GM21447 (cell line): ENCODE data around the gene MRPL41.
"Not testable (repeated sequence)": the region's sequence is repeated elsewhere in the genome, so short reads cannot be mapped to it uniquely, and the experiment has no call there.

Experiments used
- ATAC-seq: cut with Tn5 transposase; IDR thresholded peaks from one replicate; pipeline ENCODE4 v1.9.1; 2021; ENCODE audit not compliant: unreplicated experiment

The MRPL41 gene

DNA sequence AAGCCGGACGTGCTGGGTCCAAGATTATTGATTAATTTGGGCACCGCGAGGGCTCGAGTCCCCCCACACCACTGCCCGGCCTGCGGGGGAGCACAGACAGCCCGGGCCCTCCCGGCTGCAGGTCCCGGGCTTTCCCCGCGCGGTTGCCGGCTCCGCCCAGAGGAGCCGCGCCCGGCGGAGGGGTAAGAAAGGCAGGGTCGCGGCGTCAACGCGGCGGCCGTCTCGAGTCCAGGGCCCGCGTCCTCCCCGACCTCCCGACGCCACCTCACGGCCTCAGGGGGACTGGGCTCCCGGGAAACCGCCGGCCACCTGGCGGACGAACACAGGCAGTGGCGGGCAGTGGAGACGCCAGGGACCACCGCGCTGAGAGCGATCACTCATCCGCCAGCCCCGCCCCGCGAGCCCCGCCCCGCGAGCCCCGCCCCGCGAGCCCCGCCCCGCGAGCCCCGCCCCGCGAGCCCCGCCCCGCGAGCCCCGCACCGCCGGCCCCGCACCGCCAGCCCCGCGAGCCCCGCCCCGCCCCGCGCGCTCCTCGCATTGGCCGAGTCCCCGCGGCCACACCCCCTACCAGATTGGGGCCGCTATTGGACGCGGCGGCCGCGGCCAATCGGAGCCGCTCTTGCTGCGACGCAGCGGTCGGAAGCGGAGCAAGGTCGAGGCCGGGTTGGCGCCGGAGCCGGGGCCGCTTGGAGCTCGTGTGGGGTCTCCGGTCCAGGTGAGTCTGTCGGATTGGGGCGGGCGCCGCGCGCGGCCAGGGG, at the start of gene MRPL41:
Gene MRPL41, plus strand, starts transcription at position 616 of the 758 bp plus-strand sequence. CDS start 203 bp downstream, outside the sequence.
- peak; percentile 72 for ATAC-seq

DNA sequence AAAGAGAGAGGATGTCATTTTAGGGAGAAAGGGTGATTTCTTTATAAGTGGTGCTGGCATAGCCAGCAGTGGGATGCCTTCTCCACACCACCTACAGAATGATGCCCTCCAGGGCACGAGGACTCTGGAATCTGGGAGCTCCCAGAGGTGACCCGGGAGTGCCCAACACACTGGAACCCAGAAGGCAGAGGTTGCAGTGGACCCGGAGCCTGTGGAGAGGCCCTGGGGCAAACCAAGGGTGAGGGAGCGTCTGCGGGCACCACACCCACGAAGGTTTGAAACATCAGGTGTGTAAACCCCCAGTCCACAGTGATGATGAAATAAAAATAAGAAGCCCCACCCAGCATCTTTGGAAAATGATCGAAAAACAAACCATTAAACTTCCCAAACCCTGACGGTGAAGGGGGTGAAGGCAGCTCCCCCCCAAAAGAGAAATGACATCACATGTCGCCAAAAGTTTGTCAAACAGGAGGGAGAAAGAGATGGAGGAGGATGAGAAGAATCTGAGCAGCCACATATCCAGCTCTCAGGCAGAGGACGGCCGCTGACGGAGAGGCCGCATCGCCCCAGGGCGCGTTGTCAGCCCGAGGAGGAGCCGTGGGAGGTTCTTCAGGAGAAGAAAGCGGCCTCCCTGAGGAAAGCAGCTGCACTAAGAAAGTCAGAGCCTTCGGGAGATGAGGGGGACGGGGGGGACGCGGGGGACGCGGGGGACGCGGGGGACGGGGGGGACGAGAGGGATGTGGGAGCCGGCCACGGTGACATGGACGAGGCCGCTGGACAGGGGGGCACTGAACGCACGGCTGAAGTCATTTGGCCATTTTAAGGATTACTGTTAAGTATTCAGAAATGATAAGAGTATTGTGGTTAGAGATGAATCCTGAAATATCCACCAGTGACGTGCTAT, 49.4 kb upstream of the MRPL41 start:
- no peak for ATAC-seq

DNA sequence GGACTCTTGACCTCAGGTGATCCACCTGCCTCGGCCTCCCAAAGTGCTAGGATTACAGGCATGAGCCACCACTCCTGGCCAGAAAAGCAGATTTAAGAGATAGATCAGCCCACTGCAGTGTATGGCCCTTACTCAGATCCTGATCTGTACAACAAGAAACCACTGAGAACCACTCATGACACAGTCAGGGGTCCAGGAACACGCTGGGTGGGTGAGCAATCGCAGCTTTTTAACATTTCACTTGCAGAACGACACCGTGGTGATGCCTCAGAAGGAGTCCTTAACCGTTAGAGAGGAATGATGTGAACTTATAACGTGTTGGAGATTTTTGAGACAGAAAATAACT, 47.3 kb upstream of the MRPL41 start:
- ATAC-seq = no peak

DNA sequence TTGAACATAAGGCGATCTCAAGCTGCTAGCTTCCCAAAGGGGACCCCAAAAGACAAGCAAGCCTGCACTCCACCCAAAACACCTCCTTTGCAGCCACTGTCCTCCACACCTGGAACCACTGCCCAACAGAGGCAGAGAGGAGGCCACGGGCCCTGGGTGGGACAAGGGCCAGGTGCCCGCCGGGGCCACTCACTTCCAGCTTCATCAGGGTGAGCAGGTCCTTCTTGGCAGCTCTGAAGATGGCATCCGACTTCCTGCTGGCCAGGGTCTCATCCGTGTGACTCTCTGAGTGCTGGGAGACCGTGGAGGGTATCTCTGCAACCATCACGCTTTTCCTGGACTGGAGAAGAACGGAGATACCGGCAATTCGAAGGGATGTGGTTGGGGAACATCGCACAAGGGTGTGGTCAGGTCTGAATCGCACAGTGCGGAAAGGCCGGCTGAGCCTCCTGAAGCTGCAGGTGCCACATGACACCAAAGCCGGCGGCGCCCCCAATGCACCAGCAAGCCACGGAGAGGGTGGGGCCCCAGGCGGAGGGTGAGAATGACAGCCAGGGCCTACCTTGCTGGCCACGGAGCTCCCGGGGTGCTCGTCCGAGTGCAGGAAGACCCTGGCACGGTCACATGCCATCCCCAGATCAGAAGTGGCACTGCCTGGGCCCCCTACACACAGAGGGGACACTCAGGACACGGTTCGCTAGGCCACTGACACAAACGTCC, 46.1 kb upstream of the MRPL41 start:
- ATAC-seq = no peak

DNA sequence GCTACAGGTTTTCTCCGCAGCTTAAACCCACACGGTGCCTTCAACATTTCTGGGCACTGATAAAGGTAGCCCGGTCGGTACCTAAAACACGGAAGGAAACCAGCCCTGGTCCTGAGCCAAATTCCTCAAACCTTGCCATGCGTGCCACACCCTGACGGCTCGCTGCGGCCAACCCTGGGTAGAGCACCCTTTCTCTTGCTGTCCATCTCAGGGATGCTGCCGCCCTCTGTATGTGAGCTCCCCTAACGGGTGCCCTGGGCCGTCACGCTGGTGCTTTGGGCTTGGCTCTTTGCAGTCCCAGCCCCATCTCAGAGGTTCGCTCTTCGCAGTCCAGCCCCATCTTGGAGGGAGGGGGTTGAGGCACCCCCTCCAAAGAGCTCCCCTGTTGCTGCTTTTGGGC, 45.4 kb upstream of the MRPL41 start:
- no peak for ATAC-seq

DNA sequence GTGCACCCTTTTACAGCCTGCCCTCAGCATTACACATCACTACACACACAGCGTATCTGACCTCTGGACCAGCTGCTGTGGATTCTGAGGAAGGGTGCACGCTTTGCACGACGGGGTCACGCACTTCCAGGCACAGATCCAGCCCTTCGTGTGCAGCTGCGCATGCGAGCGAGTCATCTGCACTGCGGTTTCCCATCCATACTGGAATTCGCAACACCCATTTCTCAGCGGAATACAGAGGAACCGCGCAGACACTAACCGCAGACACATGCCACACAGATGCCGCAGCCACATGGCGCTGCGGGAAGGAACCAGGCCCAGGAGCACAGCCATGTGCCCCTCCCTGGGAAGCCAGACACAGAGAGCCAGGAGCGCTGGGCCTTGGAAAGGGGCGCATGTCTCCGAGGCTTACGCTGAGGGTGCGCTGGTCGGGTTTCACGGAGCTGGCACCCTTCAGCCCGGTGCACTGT, 44.9 kb upstream of the MRPL41 start:
- ATAC-seq = no peak

DNA sequence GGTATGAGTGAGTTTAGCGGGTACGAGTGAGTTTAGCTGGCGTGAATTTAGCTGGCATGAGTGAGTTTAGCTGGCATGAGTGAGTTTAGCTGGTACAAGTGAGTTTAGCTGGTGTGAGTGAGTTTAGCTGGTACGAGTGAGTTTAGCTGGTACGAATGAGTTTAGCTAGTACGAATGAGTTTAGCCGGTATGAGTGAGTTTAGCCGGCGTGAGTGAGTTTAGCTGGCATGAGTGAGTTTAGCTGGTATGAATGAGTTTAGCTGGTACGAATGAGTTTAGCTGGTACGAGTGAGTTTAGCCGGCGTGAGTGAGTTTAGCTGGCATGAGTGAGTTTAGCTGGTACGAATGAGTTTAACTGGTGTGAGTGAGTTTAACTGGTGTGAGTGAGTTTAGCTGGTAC, 42.5 kb upstream of the MRPL41 start:
- ATAC-seq = no peak

DNA sequence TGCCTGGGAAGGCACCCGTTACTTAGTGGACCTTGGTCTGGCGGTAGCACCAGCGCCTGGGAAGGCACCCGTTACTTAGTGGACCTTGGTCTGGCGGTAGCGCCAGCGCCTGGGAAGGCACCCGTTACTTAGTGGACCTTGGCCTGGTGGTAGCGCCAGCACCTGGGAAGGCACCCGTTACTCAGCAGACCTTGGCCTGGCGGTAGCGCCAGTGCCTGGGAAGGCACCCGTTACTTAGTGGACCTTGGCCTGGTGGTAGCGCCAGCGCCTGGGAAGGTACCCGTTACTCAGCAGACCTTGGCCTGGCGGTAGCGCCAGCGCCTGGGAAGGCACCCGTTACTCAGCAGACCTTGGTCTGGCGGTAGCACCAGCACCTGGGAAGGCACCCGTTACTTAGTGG, 40.6 kb upstream of the MRPL41 start:
- ATAC-seq = not testable (repeated sequence)

DNA sequence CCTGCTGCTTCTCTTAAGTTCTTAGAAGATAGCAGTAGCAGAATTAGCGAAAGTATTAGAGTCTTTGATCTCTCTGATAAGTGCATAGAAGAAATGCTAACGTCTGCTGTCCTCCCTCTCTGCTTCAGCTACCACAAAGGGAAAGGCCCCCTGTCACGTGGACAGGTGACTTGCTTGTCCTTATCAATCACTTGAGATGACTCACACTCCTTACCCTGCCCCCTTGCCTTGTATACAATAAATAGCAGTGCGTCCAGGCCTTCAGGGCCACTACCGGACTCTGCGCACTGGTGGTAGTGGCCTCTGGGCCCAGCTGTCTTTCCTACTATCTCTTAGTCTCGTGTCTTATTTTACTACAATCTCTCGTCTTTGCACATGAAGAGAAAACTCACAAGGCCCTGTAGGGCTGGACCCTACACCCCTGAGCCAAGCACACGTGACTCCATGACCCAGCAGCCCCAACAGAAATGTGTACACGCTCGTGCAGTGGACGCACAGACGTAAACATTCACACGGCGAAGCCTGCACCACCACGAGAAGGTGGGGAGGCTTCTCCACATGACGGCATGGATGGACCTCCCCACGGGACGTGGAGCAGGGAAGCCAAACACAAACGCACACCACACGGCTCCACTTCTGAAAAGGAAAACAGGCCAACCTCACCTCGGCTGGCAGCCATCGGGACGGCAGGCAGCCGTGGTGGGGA, 39.8 kb upstream of the MRPL41 start:
- ATAC-seq = no peak

DNA sequence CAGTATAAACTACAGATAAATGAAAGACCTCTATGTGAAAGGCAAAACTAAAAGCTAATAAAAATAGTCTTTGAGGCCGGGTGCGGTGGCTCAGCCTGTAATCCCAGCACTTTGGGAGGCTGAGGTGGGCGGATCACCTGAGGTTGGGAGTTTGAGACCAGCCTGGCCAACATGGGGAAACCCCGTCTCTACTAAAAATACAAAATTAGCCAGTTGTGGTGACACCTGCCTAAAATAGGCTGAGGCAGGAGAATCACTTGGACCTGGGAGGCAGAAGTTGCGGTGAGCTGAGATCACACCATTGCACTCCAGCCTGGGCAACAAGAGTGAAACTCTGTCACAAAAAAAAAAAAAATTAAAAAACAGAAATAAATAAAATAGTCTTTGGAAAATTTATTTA, 38.5 kb upstream of the MRPL41 start:
- not testable (repeated sequence) for ATAC-seq

DNA sequence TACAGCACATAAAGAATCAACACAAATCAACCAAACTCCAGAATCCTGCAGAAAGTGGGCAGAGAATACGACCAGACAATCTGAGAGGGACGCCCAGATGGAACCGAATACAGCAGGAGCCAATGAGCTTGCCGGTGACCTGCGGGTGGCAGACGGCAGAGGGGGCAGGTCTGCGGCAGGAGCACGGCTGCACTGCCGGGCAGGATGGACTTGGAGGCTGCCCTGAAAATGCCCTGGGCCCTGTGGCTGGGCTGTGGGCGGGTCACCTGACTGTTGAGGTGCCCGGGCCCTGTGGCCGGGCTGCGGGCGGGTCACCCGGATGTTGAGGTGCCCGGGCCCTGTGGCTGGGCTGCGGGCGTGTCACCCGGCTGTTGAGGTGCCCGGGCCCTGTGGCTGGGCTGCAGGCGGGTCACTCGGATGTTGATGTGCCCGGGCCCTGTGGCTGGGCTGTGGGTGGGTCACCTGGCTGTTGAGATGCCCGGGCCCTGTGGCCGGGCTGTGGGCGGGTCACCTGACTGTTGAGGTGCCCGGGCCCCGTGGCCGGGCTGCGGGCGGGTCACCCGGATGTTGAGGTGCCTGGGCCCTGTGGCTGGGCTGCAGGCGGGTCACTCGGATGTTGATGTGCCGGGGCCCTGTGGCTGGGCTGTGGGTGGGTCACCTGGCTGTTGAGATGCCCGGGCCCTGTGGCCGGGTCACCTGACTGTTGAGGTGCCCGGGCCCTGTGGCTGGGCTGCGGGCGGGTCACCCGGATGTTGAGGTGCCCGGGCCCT, 37.7 kb upstream of the MRPL41 start:
- ATAC-seq = not testable (repeated sequence)

DNA sequence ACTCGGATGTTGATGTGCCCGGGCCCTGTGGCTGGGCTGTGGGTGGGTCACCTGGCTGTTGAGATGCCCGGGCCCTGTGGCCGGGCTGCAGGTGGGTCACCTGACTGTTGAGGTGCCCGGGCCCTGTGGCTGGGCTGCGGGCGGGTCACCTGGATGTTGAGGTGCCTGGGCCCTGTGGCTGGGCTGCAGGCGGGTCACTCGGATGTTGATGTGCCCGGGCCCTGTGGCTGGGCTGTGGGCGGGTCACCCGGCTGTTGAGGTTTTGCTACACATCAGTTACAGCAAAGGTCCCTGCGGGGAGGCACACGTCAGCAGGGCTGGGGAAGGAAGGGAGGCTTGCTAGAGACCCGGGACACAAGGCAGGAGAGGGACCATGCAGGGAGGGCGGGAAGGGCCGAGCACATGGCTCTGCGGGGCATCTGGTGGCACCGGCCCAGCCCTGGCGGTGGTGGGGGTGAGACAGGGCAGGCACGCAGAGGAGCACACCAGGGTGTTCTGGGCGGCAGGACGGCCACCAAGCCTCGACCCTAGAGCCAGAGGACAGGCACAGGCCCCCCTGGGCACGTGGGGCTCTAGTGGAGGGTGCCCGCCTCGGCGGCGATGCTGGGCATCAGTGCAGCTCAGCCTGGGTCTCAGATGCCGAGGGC, 36.9 kb upstream of the MRPL41 start:
- ATAC-seq = no peak

DNA sequence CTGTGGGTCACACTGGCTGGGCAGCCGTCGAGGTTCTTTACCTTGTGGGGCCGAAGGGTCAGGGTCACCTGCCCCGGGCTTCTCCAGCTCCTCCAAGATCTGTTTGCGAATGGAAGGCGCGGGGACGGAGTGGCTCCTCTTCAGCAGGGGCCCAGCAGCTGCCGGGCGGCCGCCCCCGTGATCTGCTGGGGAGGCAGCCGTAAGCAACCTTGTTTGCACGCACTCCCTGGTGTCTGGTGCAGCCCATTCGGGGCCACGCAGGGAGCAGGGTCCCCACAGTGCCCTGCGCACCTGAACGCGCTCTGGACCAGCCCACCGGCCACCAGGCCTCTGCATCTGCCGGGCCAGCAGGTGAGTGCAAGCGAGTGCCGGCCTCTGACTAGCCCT, 36.3 kb upstream of the MRPL41 start:
- ATAC-seq = no peak

DNA sequence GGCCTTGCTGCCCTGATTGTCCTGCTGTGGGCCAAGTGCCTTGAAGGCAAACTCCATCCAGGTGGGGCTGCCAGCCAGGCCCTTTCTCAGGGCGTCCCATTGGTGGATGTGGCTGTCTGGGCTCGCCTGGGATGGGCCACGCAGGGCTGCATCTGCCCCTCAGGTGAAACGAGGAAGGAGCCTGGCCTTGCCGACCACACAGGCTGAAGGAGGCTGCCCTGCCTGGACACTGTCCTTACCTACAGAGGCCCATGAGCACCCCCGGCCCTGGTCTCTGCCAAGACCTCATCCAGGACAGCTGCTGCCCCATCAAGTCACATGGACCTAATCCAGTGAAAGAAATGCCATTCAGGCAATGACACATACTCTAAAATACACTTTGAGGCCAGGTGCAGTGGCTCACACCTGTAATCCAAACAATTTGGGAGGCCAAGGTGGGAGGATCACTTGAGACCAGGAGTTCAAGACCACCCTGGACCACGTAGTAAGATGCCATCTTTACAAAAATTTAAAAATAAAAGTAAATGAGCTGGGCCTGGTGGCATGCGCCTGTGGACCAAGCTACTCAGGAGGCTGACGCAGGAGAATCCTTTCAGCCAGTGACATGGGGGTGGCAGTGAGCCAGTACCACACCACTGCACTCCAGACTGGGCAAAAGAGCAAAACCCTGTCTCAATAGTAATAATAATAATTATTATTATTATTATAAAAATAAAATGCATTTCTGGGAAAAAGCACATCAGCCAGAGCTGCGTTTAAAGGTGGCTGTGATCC, 35.3 kb upstream of the MRPL41 start:
- ATAC-seq = no peak

DNA sequence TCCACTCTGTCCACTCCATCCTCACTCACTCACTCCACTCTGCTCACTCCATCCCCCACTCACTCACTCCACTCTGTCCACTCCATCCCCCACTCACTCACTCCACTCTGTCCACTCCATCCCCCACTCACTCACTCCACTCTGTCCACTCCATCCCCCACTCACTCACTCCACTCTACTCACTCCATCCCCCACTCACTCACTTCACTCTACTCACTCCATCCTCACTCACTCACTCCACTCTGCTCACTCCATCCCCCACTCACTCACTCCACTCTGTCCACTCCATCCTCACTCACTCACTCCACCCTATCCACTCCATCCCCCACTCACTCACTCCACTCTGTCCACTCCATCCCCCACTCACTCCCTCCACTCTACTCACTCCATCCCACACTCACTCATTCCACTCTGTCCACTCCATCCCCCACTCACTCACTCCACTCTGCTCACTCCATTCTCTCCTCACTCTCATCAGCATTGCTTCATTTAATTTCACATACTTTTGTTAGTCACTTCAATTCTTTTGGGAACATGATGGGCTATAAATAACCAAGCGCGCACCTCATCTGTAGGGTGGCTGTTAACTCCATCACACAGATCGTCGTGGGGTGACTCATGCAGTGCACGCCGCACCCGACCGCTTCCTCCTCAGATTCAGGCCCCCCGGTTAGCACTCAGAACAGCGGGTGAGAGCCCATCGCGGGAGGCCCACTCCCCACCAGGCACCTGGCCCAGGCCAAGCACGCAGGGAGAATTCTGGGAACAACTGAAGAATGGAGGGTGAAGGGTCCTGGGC, 32.8 kb upstream of the MRPL41 start:
- ATAC-seq = not testable (repeated sequence)

DNA sequence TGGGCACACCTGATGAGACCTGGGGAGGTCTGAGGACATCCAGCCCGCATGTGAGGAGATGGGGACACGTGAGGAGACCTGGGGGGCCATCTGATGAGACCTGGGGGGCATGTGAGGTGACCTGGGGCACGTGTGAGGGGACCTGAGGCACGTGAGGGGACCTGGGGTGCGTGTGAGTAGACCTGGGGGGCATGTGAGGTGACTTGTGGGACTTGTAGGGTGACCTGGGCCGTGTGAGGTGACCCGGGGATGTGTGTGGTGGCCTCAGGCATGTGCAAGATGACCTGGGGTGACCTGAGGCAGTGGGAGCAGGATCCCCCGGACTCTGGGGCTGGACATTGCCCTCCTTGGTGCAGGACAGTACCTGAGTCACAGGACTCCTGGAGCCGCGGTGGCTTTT, 32.1 kb upstream of the MRPL41 start:
- no peak for ATAC-seq

DNA sequence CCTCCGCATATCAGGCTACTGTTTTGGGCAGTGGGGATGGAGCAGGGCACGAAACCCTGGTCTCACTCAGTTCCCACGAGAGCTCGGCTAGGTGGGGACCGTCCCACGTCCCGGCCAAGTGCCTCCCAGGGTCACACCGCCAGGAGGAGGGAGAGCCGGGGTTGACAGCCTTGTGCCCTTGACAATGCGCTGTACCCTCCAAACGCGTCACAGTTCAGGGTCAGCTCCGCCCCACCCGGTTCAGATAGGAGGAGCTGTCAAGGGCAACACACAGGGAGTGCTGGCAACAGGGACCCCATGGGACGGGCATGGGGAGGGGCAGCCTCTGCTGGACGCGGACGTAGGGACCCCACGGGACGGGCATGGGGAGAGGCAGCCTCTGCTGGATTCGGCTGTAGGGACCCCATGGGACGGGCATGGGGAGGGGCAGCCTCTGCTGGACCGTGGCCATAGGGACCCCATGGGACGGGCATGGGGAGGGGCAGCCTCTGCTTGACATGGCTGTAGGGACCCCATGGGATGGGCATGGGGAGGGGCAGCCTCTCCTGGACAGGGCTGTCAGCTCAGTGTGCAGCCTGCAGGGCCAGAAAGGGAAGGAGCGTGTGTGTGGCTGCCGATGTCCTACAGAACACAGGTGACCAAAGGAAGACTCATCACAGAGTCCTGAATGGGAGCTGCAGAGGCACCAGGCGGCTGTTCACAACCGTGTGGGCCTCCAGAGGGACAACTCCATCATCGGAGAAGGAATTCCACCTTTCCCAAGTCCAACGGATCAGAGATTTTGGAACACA, 30.9 kb upstream of the MRPL41 start:
- no peak for ATAC-seq
